Rectal smooth muscle tissue (tissue), 1 donor: ENCODE measurements around the gene MASP2.
"Not testable (repeated sequence)": the region's sequence is repeated elsewhere in the genome, so short reads cannot be mapped to it uniquely, and the experiment has no call there.

ENCODE experiments used
- H3K27ac ChIP-seq: one replicate; pipeline ENCODE4 v1.7.0; 2013; ENCODE audit warnings: low read depth, low read length, inconsistent platforms
- H3K27me3 ChIP-seq: one replicate; pipeline ENCODE4 v1.7.0; 2013; ENCODE audit warnings: low read length; ENCODE audit not compliant: control insufficient read depth, insufficient read depth
- H3K36me3 ChIP-seq: one replicate; pipeline ENCODE4 v1.7.0; 2013; ENCODE audit warnings: low read length; ENCODE audit not compliant: control insufficient read depth, insufficient read depth
- H3K4me1 ChIP-seq: one replicate; pipeline ENCODE4 v1.7.0; 2013; ENCODE audit warnings: low read length; ENCODE audit not compliant: control insufficient read depth, insufficient read depth
- H3K4me3 ChIP-seq: one replicate; pipeline ENCODE4 v1.7.0; 2013; ENCODE audit warnings: low read length
- H3K9ac ChIP-seq: one replicate; pipeline ENCODE4 v1.7.0; 2013; ENCODE audit warnings: low read length

The MASP2 gene

DNA sequence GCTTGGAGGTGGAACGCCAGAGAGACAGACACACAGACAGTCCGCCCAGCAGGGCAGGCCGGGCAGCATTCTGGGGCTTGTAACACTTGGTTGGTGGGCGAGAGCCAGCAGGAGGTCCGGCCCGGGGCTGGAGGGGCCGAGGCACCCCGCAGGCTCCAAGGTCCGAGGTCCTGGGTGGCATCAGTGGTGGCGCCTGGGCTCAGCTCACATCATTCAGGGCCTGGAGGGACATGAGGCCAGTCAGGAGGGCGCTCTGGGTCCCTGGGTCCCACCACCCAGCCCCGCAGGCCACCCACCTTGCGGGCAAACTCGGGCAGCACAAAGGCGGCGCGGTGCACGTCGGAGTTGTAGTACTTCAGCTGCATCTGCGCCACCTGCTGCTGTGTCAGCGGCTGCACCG, 7.6 kb upstream of the MASP2 start:
- Histone ChIP-seq H3K27me3 (no peaks in the 10 kb centered on the region), H3K27ac (no peak overlapping the region)

DNA sequence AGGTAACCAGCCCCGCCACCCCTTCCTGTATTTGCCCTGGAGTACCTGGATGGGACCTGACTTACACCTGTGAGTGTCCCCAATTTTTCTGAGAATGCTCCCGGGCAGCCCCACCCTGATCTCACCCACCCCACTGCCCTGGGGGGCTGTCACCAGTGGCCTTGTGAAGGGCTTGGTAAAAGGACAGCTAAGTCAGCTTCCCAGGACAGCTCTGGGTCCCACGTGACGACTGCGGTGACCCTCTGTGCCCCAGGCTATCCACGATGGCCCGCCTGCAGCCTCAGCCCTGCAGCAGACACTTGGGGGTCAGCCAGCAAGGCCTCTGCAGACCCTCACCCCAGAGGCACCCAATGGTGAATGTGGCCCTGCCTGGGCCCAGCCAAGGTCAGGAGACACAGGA, 7.1 kb upstream of the MASP2 start:
- peaks cover 4% of the 10 kb centered on the region for H3K36me3 ChIP-seq

More for the DNA sequence above, 7.6 kb upstream of the MASP2 start:
- Histone ChIP-seq H3K9ac (no peak overlapping the region), H3K36me3 (peaks cover 4% of the 10 kb centered on the region), H3K4me3 (no peak overlapping the region), H3K4me1 (peaks cover 3% of the 10 kb centered on the region)

DNA sequence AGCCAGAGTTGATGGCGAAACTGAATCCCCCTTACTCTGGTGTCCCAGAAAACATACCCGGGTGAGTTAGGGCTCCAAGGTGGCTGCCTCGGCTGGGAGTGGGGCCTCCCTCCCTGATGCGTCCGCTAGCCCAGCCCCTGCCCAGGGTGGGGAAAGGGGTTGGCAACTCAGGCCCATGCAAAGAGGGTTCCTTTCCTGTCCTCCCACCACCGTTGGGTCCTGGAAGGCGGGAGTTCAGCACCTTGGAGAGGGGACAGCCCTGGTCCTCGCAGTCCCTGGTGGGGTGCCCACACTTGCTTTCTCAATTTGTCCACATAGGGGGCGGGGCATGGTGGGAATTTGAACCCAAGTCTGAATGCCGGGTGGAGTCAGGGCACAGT, 6.7 kb upstream of the MASP2 start:
- Histone ChIP-seq H3K4me3 (no peak overlapping the region), H3K9ac (no peak overlapping the region), H3K27ac (no peak overlapping the region), H3K36me3 (peaks cover 4% of the 10 kb centered on the region), H3K27me3 (no peaks in the 10 kb centered on the region), H3K4me1 (no peaks in the 10 kb centered on the region)

More for the DNA sequence above, 7.1 kb upstream of the MASP2 start:
- no peaks in the 10 kb centered on the region for H3K27me3 ChIP-seq
- peaks cover 3% of the 10 kb centered on the region for H3K4me1 ChIP-seq
- H3K9ac ChIP-seq, result no peak overlapping the region
- H3K4me3 ChIP-seq, result no peak overlapping the region
- no peak overlapping the region for H3K27ac ChIP-seq

DNA sequence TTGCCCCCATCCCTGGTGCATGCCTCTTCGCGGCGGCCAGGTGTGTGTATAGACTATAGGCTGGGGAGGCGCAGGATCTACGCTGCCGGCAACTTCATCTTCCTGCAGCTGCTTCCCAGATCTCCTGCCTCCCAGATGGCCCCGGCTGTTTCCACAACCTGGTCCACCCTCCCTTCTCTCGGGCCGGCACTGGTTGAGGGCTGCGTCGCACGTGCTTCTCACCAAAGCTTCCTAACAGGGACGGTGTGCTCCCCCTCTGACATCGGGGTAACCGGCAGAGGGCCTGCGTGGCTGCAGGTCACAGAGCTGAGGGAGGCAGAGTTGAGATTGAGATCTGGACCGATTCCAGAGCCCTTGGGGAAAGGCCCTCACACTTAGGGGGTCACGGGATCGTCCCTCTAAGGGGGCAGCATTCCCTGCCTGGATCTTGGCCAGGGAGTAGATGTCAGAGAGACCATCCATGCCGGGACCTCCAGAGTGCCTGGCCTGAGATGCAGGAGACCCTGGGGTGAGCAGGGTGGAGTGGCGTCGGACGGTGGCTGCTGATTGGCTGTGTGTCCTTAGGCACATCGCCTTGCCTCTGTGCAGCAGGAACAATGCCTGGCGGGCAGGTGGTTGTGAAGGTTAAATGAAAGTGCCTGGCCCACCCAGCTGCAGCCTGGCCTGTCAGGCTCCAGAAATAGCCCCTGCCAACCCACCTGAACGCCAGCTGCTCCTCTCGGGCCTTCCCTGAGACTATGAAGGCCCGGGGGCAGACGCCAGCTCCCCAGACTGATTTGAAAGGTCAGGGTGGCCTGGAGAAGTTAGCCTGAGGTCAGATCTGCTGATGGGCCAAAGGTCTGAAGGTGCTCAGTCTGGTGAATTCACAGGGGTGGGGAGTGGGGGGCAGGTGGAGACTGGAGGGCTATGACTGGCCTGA, 6.1 kb upstream of the MASP2 start:
- no peak overlapping the region for H3K27ac ChIP-seq
- no peaks in the 10 kb centered on the region for H3K4me1 ChIP-seq
- no peak overlapping the region for H3K9ac ChIP-seq
- no peaks in the 10 kb centered on the region for H3K27me3 ChIP-seq
- no peak overlapping the region for H3K4me3 ChIP-seq
- peaks cover 4% of the 10 kb centered on the region for H3K36me3 ChIP-seq

DNA sequence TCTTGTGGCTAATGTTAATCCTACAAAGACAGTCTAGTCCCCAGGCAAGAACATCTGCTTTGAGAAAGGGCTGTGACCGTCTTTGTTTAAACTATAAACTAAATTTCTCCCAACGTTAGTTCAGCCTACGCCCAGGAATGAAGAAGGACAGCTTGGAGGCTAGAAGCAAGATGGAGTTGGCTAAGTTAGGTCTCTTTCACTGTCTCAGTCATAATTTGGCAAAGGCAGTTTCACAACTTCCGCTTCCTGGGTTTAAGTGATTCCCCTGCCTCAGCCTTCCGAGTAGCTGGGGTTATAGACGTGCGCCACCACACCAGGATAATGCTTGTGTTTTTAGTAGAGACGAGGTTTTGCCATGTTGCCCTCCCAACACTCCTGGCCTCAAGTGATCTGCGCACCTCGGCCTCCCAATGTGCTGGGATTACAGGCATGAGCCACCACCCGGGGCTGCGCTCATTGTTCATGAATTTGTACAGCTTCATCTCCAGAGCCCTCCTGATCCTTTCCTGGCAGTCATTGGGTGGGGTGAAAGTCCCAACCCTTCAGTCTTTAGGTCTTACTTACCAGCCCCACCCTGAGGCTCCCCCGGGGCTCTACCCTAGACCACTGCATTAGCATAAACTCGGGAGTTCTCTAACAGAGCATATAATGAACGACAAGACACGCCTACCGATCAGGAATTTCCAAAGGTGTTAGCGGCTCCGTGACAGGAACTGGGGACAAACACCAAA, 4.9 kb upstream of the MASP2 start:
- Histone ChIP-seq H3K36me3 (peaks cover 4% of the 10 kb centered on the region), H3K27ac (no peak overlapping the region)

DNA sequence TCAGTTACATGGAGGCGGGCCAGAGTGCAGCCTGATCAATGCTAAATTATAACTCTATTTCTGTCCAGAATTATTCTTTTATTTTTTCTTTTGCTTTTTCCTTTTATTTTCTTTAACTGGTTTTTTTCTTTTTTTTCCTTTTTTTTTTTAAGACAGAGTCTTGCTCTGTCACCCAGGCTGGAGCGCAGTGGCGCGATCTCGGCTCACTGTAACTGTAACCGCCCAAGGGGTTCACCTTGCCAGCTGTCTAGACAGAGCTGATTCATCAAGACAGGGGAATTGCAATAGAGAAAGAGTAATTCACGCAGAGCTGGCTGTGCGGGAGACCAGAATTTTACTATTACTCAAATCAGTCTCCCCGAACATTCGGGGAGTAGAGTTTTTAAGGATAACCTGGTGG, 4.1 kb upstream of the MASP2 start:
- not testable (repeated sequence) for H3K27me3 ChIP-seq, H3K9ac ChIP-seq, H3K27ac ChIP-seq, H3K36me3 ChIP-seq, H3K4me1 ChIP-seq, H3K4me3 ChIP-seq

More for the DNA sequence above, 4.9 kb upstream of the MASP2 start:
- H3K9ac ChIP-seq, result no peak overlapping the region
- H3K27me3 ChIP-seq, result no peaks in the 10 kb centered on the region
- no peaks in the 10 kb centered on the region for H3K4me1 ChIP-seq
- no peak overlapping the region for H3K4me3 ChIP-seq

DNA sequence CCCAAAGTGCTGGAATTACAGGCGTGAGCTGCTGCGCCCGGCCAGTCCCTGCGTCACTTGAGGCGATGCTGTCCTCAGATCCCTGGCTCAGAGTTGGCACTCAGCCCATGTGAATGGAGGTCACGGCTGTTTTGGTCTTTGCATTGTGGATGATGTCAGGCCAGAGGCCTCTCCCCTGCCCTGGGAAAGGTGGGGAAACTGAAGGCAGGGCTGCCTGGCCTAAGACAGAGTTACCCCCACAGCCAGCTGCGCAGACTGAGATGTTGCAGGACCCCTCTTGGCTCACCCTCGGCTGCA, 821 bp downstream of the MASP2 start:
- Histone ChIP-seq H3K27ac (no peak overlapping the region), H3K4me1 (no peaks in the 10 kb centered on the region), H3K27me3 (no peaks in the 10 kb centered on the region), H3K36me3 (no peaks in the 10 kb centered on the region), H3K9ac (no peak overlapping the region), H3K4me3 (no peak overlapping the region)

DNA sequence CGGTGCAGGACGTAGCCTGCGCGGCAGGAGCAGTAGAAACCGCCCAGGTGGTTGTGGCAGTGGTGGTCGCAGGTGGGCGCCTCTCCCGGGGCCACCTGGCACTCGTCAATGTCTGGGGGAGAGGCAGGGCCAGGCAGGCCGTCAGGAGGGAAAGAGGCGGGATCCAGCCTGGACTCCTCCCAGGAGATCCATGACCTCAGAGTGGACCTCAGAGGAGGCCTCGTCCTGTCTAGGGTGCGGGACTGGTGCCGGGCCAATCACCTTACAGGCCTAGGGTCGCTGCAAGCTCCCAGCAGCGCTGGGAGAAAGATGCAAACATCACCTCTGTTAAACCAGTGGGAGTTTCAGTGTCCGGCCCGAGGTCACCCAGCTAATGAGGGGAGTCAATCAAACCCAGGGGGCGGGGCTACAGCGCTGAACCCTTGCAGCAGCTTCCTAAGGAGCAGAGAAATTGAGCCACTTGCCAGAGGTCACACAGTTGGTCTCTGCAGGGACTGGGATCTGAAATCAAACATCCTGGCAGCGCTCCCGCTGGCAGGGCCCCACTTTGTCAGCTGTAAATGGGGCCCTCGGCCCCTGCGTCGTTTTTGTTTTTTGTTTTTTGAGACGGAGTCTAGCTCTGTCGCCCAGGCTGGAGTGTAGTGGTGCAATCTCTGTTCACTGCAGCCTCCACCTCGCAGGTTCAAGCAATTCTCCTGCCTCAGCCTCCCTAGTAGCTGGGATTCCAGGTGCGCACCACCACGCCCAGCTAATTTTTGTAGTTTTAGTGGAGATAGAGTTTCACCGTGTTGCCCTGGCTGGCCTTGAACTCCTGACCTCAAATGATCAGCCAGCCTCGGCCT, 1.4 kb downstream of the MASP2 start:
- no peak overlapping the region for H3K27ac ChIP-seq
- H3K4me3 ChIP-seq, result no peak overlapping the region
- no peak overlapping the region for H3K9ac ChIP-seq
- H3K36me3 ChIP-seq, result no peaks in the 10 kb centered on the region
- H3K4me1 ChIP-seq, result no peaks in the 10 kb centered on the region
- no peaks in the 10 kb centered on the region for H3K27me3 ChIP-seq

DNA sequence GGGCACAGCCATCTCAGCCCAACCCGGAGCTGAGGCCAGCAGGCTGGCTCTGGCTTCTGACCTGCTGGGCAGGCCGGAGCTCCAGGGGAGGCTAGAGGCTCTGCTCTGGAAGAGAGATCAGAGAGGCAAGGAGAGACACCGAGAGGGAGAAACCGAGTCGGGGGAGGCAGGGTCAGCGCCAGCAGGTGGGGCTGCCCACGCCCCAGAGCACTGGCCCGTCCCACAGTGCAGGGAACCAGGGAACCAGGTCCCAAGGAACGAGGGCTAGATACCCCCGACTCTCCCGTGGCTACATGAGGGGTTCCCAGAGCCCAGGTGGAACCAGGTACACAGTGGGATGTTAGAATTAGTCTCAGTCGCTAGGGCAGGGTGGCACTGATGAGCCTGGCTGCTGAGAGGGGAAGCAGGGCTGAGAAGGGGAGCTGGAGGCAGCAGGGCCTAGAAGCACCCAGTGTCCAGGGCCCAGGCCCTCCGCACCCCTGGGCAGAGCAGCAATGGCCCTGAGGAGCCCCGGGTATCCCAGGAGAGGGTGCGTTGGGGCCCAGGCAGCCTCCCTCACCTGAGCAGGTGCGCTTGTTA, 2.1 kb downstream of the MASP2 start:
- no peak overlapping the region for H3K27ac ChIP-seq
- no peaks in the 10 kb centered on the region for H3K36me3 ChIP-seq
- no peak overlapping the region for H3K4me3 ChIP-seq
- no peak overlapping the region for H3K9ac ChIP-seq
- H3K27me3 ChIP-seq, result no peaks in the 10 kb centered on the region
- no peaks in the 10 kb centered on the region for H3K4me1 ChIP-seq

DNA sequence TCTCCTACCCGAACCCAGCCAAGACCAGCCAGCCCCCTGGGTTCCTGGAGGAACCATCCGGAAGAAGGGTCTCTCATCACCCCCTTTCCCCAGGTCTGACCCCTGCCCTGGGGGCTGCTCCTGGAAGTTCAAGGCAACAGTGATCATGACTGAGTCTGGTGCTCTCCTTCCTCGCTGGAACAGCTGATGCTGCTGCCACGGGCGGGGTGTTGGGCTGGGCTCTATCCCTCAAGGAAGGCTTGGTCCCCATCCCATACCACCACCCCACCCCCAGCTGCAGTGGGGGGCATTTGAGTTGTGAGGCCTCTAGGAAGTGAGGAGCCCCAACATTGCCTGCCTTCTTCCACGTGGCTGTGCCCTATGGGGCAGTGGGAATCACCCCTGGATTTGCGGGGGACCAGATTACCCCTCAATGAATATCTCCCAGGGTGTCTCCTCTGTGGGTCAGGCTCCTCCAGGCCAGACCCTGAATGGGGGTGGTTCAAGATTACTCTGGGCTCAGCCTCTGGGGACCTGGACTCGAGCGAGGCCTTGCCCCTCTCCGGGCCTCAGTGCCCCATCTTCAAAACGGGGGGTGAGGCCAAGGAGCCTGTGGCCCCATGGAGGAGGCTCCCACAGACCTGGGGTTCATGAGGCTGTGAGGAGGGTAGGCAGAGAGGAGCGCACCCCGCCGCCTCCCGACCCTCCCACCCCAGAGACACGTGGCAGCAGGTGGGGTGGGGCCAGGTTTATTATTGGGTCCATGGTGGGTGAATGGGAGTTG, 2.8 kb downstream of the MASP2 start:
- H3K4me3 ChIP-seq, result no peak overlapping the region
- no peaks in the 10 kb centered on the region for H3K36me3 ChIP-seq
- no peaks in the 10 kb centered on the region for H3K4me1 ChIP-seq

DNA sequence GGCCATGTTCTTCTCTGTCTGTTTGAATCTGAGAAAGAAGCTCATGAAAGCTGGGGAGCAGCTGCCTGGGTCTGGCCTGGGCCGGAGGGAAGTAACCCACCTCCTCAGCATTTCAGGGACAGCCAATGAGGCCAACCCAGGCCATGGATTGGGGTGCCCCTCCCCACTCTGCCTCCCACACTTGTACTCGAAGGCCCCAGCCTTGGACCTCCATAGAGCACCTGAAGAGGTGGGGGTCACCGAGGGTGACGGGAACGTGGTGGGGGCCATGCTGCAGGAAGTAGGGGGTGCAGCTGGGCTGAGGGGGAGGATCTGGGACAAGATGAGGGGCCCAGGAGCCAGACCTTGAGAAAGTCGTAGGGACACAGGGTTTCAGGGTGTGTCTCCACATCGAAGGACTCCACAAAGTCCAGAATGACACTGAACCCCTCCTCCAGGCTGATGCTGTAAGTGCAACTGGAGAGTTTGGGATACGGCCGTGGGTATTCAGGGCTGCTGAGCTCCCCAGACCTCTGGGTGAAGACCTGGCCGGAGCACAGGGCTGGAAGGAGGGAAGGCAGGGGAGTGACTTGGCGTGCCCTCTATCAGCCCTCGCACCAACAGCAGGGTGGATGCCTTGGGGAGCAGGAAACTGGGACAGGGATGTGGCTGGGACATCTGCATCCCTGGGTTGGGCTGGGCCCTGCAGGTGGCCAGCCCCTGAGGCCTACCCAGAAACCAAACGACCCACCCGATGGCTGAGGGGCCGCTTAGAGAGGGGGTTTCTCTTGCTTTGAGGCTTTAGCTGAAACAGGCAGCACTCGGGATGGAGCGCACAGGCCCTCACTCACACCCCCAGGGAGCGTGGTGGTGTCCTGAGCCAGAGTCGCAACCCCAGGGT, 3.8 kb downstream of the MASP2 start:
- H3K27ac ChIP-seq, result no peak overlapping the region
- H3K9ac ChIP-seq, result no peak overlapping the region
- H3K4me1 ChIP-seq, result no peaks in the 10 kb centered on the region
- H3K27me3 ChIP-seq, result no peaks in the 10 kb centered on the region
- H3K4me3 ChIP-seq, result no peak overlapping the region
- no peaks in the 10 kb centered on the region for H3K36me3 ChIP-seq

More for the DNA sequence above, 2.8 kb downstream of the MASP2 start:
- Histone ChIP-seq H3K9ac (no peak overlapping the region), H3K27me3 (no peaks in the 10 kb centered on the region), H3K27ac (no peak overlapping the region)
